ENCODE measurements around the gene CNPY3. TPM values are rescaled to one million over a fixed set of nuclear protein-coding genes. Genes with fewer than 3 reads are reported as not detected.

CNPY3 gene
- total RNA-seq, 1 donor from 2014 or later = 59.0 TPM

DNA sequence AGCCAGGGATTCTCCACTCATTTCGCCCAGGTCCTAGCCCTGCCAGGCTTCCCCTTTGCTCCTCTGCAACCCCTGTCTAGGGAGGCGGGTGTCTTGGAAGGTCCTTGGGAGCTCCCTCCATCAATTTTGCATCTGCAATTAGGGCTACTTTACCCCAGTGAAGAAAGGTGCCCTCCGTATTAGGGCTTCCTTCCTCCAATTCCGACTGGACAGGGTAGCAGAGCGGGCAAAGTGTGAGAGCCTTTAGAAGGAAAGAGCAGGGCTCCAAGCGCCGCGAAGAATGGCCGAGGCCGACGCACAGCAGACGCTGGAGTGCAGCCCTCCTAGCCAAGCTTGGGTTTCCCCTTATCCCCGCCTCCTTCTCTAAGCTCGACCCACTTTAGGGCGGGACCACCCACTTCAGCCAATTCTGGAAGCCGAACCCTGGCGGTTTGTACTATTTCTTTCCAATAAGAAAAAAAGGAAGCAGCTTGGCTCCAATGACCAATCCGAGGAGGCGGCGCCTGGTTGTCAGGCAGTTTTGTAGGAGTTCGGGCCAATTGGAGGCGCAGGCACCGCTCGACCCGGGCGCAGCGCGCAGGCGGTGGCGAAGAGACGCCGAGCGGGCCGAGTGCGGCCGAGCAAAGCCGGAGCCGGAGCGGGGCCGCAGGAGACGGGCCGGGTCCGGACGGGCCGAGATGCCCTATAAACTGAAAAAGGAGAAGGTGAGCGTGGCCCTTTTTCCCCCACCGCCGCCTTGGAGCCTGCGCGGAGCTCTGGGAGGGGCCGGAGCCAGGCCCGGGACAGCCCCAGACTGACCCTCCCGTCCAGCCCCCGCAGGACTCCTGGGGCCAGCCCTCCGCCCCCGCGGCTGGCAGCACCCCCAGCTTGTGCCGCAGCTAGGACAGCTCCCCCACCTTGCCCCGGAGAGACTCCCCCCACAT is 55.0 kb downstream of the CNPY3 start, which contains the start of gene PPP2R5D:
Gene PPP2R5D (plus strand): TSS at position 570 of the 923 bp plus-strand sequence. CDS start 108 bp downstream, at position 678.
- H3K4me3 ChIP-seq (ENCODE audit: low read depth, low read length) = peak within 1 kb of the TSS; percentile 95
- TF ChIP-seq, protein P1, sequence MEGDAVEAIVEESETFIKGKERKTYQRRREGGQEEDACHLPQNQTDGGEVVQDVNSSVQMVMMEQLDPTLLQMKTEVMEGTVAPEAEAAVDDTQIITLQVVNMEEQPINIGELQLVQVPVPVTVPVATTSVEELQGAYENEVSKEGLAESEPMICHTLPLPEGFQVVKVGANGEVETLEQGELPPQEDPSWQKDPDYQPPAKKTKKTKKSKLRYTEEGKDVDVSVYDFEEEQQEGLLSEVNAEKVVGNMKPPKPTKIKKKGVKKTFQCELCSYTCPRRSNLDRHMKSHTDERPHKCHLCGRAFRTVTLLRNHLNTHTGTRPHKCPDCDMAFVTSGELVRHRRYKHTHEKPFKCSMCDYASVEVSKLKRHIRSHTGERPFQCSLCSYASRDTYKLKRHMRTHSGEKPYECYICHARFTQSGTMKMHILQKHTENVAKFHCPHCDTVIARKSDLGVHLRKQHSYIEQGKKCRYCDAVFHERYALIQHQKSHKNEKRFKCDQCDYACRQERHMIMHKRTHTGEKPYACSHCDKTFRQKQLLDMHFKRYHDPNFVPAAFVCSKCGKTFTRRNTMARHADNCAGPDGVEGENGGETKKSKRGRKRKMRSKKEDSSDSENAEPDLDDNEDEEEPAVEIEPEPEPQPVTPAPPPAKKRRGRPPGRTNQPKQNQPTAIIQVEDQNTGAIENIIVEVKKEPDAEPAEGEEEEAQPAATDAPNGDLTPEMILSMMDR (conservative IDR thresholded peaks at IDR 0.05; ENCODE audit: low read depth, low read length) = no peak
- peak; percentile 94 for DNase-seq (ENCODE audit: low read depth)

DNA sequence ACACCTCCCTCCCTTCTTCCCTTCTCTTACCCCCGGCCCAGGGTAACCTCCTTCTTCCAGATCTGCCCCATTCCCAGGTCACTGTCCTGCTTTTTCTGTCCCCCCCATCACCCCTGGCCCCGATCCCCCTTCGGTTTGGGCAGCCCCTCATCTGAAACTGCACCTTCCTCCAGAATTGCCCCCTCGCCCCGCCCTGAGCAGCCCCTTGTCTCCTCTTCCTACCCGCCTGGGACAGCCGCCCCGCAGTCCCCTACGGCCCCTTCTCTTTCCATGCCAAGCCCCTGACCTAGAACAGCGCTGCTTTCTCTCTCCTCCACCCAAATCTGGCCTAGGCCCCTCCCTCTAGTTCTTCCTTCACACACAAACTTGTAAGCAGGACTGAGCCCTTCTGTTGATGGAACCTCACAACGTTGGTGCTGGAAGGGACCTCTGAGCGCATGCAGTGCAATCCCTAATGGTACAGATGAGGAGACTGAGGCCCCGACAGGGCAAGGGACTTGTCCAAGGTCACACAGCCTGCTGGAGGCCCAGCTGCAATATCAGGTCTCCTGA is 55.7 kb downstream of the CNPY3 start:
- TF ChIP-seq, protein P1 (conservative IDR thresholded peaks at IDR 0.05; ENCODE audit: low read depth, low read length) = no peak
- peak overlapping the region; percentile 95 for H3K4me3 ChIP-seq (ENCODE audit: low read depth, low read length)
- DNase-seq (ENCODE audit: low read depth) = no peak

DNA sequence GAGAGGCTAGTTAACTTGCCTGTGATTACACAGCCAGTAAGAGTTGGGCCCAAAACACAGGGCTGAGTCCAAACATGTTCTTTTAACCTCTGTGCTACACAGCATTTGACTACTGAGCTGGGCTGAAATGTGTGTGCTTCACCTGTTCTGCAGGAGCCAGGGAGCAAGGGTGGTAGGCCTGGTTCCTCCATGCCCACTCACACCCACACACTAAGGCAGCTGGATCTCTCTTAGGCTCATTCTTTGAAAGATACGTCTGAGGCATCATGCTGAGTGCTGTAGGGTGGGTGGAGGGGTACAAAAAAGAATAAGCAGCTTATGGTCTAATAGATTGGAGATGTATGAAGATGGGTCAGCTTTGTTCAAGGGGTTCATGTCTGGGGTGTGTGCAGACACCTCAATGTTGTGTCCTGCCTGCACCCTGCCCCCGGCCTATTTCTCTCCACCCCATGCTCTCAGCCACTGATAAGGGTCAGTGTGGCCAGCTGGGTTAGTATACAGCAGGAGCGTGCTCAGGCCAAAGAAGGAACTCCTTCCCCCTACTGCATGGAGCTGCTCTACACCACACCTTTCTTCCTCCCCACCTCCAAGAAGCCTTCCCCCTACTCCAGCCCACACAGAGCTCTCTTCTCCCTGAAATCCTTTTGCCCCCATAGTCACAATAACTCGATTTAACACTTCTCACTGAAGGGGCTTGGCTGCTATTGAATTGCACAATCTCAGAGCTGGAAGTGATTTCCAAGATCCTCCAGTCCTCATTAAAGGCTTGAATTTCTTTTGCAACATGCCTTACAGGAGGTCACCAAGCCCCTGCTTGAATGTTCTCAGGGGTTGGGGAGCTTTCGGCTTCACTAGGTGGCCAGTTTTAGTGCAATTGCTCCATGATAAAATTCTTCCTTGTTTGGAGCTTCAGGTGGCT is 58.5 kb downstream of the CNPY3 start:
- TF ChIP-seq, protein P1 (conservative IDR thresholded peaks at IDR 0.05; ENCODE audit: low read depth, low read length) = no peak
- no peak overlapping the region for H3K4me3 ChIP-seq (ENCODE audit: low read depth, low read length)
- no peak for DNase-seq (ENCODE audit: low read depth)

DNA sequence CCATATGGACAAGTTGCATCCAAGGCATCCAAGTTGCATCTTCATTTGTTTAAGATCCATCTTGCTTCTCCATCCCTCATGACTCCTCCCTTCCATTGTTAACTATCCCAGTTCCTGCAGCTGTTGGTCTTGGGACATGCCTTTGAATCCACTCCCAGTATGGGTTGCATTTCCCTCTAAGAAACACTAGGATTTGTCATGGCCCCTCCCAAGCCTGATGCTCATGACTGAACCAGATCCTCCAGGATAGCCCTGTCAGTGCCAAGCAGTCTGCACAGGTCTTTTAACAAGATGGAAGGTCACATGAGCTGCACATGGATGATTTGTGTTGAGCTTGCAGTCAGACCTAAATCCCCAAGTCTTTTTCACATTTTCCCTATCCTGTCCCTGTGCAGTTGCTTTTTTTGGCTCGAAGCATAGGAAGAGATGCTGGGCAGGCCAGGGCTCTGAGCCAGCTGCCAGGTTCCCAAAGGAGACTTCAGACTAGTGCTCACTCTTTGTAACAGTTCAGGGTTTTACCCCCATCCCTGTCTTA is 59.3 kb downstream of the CNPY3 start:
- no peak for DNase-seq (ENCODE audit: low read depth)
- no peak overlapping the region for H3K4me3 ChIP-seq (ENCODE audit: low read depth, low read length)
- TF ChIP-seq, protein P1 (conservative IDR thresholded peaks at IDR 0.05; ENCODE audit: low read depth, low read length) = no peak

Other genes starting within 250 kb of the CNPY3 start
- gene PRPH2, start 206.9 kb upstream of the CNPY3 start, total RNA-seq = 0.07 and 1.6 TPM in 2 replicates
- 25.4 and 49.0 TPM in 2 replicates for gene TBCC, start 183.4 kb upstream of the CNPY3 start, total RNA-seq
- 2.7 and 2.9 TPM in 2 replicates for gene BICRAL, start 147.4 kb upstream of the CNPY3 start, total RNA-seq
- gene RPL7L1, start 49.9 kb upstream of the CNPY3 start, total RNA-seq = 95.0 and 155 TPM in 2 replicates
- gene PTCRA, start 13.4 kb upstream of the CNPY3 start, total RNA-seq = not detected in 2 replicates
- gene GNMT, start 31.3 kb downstream of the CNPY3 start, total RNA-seq = not detected in 2 replicates
- 19.5 and 22.4 TPM in 2 replicates for gene PEX6, start 49.7 kb downstream of the CNPY3 start, total RNA-seq
- 66.4 and 94.2 TPM in 2 replicates for gene PPP2R5D, start 55.1 kb downstream of the CNPY3 start, total RNA-seq
- 108 and 122 TPM in 2 replicates for gene MEA1, start 84.5 kb downstream of the CNPY3 start, total RNA-seq
- 70.8 and 109 TPM in 2 replicates for gene KLHDC3, start 84.8 kb downstream of the CNPY3 start, total RNA-seq
- gene RRP36, start 92.1 kb downstream of the CNPY3 start, total RNA-seq = 71.2 and 163 TPM in 2 replicates
- 12.0 and 20.5 TPM in 2 replicates for gene CUL7, start 124.4 kb downstream of the CNPY3 start, total RNA-seq
- 16.9 and 45.4 TPM in 2 replicates for gene MRPL2, start 130.0 kb downstream of the CNPY3 start, total RNA-seq
- gene KLC4, start 130.2 kb downstream of the CNPY3 start, total RNA-seq = 8.8 and 10.3 TPM in 2 replicates
- gene PTK7, start 146.8 kb downstream of the CNPY3 start, total RNA-seq = 84.6 and 91.2 TPM in 2 replicates
- 25.0 and 33.9 TPM in 2 replicates for gene SRF, start 241.8 kb downstream of the CNPY3 start, total RNA-seq

All from epithelial cell of proximal tubule (primary cell).